Duodenal mucosa (tissue), 2 donors: ENCODE measurements around the gene THG1L.
"Not testable (repeated sequence)": the region's sequence is repeated elsewhere in the genome, so short reads cannot be mapped to it uniquely, and the experiment has no call there.

Source experiments
- H3K27ac ChIP-seq: one replicate; pipeline ENCODE4 v1.7.0; 2013; ENCODE audit warnings: low read depth, low read length
- H3K27me3 ChIP-seq, 2 donors: one replicate each; pipeline ENCODE4 v1.7.0; 2013; ENCODE audit warnings: low read length in 2 of 2, control low read depth in 1 of 2; ENCODE audit not compliant: insufficient read depth in 2 of 2, control insufficient read depth in 1 of 2
- H3K36me3 ChIP-seq, 2 donors: one replicate each; pipeline ENCODE4 v1.7.0; 2013; ENCODE audit warnings: low read length in 2 of 2, control low read depth in 1 of 2; ENCODE audit not compliant: insufficient read depth in 2 of 2, control insufficient read depth in 1 of 2
- H3K4me1 ChIP-seq, 2 donors: one replicate each; pipeline ENCODE4 v1.7.0; 2013; ENCODE audit warnings: low read length in 2 of 2, control low read depth in 1 of 2; ENCODE audit not compliant: insufficient read depth in 2 of 2, control insufficient read depth in 1 of 2
- H3K4me3 ChIP-seq, 2 donors: one replicate each; pipeline ENCODE4 v1.7.0; 2013; ENCODE audit warnings: low read length in 2 of 2, low read depth in 1 of 2
- H3K9ac ChIP-seq, 2 donors: one replicate each; pipeline ENCODE4 v1.7.0; 2013; ENCODE audit warnings: low read length in 2 of 2, low read depth in 1 of 2
- H3K9me3 ChIP-seq, 2 donors: one replicate each; pipeline ENCODE4 v1.7.0; 2013; ENCODE audit warnings: low read length in 2 of 2, control low read depth in 1 of 2; ENCODE audit not compliant: control insufficient read depth in 1 of 2

THG1L gene

GRCh38 chr5:157731272-157732129, at the start of gene THG1L:
THG1L (plus strand) TSS chr5:157731420; CDS start chr5:157731441, 21 bp downstream.
- H3K4me3 ChIP-seq = peak within 1 kb of the TSS; percentile 83 to 97
- peaks cover 5 to 29% of the 10 kb centered on the region in 2 donors for H3K36me3 ChIP-seq
- no peaks in the 10 kb centered on the region for H3K9me3 ChIP-seq
- H3K27me3 ChIP-seq = no peaks in the 10 kb centered on the region
- peaks cover 4% of the 10 kb centered on the region in 2 donors for H3K4me1 ChIP-seq
- peak within 1 kb of the TSS; percentile 54 to 90 for H3K9ac ChIP-seq
- H3K27ac ChIP-seq = peak within 1 kb of the TSS; percentile 95

GRCh38 chr5:157682257-157682656, 49.0 kb upstream of the THG1L start:
- Histone ChIP-seq H3K36me3 (no peaks in the 10 kb centered on the region), H3K9ac (no peak overlapping the region), H3K9me3 (no peaks in the 10 kb centered on the region), H3K4me1 (no peaks in the 10 kb centered on the region), H3K4me3 (no peak overlapping the region), H3K27ac (no peak overlapping the region), H3K27me3 (no peaks in the 10 kb centered on the region)

DNA sequence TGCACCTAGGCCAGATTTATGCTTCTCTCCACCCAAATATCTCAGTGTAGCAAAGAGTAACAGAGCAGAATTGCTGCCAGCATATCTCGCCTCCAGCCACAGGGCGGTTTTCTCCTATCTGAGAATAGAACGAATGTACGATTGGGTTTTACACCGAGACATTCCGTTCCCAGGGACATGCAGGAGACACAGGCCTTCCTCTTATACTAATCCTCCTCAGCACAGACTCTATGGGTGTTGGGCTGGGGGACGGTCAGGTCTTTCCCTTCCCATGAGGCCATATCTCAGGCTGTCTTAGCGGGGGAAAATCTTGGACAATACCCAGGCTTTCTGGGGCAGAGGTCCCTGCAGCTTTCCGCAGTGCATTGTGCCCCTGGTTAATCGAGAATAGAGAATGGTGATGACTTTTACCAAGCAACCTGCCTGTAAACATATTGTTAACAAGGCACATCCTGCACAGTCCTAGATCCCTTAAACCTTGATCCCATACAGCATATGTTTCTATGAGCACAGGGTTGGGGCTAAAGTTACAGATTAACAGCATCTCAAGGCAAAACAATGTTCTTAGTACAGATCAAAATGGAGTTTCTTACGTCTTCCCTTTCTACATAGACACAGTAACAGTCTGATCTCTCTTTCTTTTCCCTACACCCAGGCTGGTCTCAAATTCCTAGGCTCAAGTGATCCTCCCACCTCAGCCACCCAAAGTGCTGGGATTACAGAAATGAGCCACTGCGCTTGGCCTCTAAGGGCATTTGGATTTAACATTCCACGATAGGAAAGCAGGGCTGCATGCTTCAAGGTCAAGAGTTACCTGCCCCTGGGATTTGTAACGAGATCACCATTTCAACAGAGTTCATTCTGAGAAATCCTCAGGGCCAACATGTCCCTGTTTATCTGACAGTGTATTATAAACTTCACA, 44.7 kb upstream of the THG1L start:
- H3K4me1 ChIP-seq, H3K27me3 ChIP-seq, H3K9ac ChIP-seq, H3K27ac ChIP-seq, H3K4me3 ChIP-seq, H3K9me3 ChIP-seq, H3K36me3 ChIP-seq: not testable (repeated sequence)

DNA sequence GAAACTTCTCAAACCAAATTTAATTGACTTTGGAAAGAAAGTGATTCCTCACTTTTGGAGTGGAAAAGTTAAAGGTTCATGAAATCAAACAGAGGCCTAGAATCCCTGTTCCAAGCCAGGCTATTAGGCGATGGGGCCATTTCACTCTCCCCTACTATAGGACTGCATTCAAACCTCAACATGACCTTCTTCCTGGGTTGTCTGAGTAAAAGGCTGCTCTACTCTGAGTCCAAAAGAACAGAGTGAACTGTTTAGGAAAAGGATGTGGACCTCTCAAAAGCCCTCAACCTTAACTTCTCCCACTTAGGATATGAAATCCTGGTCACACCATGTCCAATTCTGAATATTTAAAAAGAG, 44.0 kb upstream of the THG1L start:
- no peak overlapping the region for H3K4me3 ChIP-seq
- no peak overlapping the region for H3K27ac ChIP-seq
- no peaks in the 10 kb centered on the region for H3K36me3 ChIP-seq

GRCh38 chr5:157689942-157690689, 41.1 kb upstream of the THG1L start:
- no peak overlapping the region for H3K4me3 ChIP-seq
- no peaks in the 10 kb centered on the region for H3K36me3 ChIP-seq
- H3K27ac ChIP-seq = no peak overlapping the region
- no peaks in the 10 kb centered on the region for H3K27me3 ChIP-seq
- H3K9ac ChIP-seq = no peak overlapping the region
- H3K4me1 ChIP-seq = no peaks in the 10 kb centered on the region
- H3K9me3 ChIP-seq = no peaks in the 10 kb centered on the region

More for the DNA sequence above, 44.0 kb upstream of the THG1L start:
- Histone ChIP-seq H3K27me3 (no peaks in the 10 kb centered on the region), H3K9me3 (no peaks in the 10 kb centered on the region), H3K4me1 (no peaks in the 10 kb centered on the region), H3K9ac (no peak overlapping the region)

- no peaks in the 10 kb centered on the region for H3K36me3 ChIP-seq
- H3K4me3 ChIP-seq = no peak overlapping the region
- H3K4me1 ChIP-seq = no peaks in the 10 kb centered on the region
- H3K9ac ChIP-seq = no peak overlapping the region
- H3K9me3 ChIP-seq = no peaks in the 10 kb centered on the region
- H3K27me3 ChIP-seq = no peaks in the 10 kb centered on the region
- no peak overlapping the region for H3K27ac ChIP-seq
These were observed 40.4 kb upstream of the THG1L start for GRCh38 chr5:157690690-157691433.

DNA sequence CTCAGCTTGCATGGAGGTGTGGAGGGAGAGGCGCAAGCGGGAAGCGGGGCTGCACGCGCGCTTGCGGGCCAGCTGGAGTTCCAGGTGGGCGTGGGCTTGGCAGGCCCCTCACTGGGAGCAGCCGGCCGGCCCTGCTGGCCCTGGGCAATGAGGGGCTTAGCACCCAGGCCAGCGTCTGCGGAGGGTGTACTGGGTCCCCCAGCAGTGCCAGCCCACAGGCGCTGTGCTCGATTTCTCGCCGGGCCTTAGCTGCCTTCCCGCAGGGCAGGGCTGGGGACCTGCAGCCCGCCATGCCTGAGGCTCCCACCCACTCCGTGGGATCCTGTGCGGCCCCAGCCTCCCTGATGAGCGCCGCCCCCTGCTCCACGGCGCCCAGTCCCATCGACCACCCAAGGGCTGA, 37.4 kb upstream of the THG1L start:
- not testable (repeated sequence) for H3K9me3 ChIP-seq, H3K9ac ChIP-seq, H3K36me3 ChIP-seq, H3K4me3 ChIP-seq, H3K27ac ChIP-seq, H3K27me3 ChIP-seq, H3K4me1 ChIP-seq

DNA sequence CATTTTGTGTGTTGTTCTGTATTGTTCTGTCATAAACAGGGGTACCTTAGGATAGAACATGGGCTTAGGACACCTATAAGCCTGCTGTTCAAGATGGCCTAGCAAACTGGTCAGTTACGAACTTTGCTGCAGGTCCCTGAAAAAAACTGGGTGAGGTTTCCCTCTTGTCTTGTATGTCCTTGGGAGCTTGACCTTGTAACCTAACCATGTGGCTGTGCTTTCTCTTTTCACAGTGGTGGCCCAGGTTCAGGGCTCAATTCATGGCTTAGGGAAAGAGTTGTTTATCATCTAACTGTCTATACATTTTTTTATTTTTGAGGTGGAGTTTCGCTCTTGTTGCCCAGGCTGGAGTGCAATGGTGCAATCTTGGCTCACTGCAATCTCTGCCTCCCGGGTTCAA, 35.1 kb upstream of the THG1L start:
- not testable (repeated sequence) for H3K27me3 ChIP-seq, H3K4me1 ChIP-seq, H3K4me3 ChIP-seq, H3K27ac ChIP-seq, H3K9ac ChIP-seq, H3K36me3 ChIP-seq
- peaks cover 4 to 16% of the 10 kb centered on the region in 2 donors for H3K9me3 ChIP-seq

DNA sequence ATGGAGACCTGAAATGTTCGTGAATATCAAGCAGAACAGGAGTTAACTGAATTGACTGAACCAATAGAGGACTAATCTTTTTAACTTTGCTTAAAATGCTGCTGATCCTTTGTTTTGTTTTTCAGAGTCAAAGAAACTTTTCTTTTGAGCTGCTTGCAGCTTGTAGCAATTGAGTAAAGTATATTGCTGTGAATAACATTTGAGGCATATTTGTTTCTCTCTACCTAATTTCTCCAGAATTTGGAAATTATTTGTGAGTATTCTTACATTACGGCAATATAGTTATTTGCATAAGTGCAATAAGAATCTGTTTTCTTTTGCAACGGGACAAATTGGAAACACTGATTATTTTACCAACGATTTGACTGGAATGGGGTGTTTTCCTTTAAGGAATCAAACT, 32.5 kb upstream of the THG1L start:
- H3K27me3 ChIP-seq, H3K36me3 ChIP-seq, H3K9ac ChIP-seq, H3K4me3 ChIP-seq, H3K27ac ChIP-seq, H3K4me1 ChIP-seq: not testable (repeated sequence)
- H3K9me3 ChIP-seq = peaks cover 4 to 16% of the 10 kb centered on the region in 2 donors
